Stomach (tissue), 9 donors: ENCODE results near the gene LRRN3. TPM values are rescaled to one million over a fixed set of nuclear protein-coding genes. Genes with fewer than 3 reads are reported as not detected.
A peak's percentile ranks its signal among the peaks of the same experiment; 100 is the strongest.

ENCODE experiments used
- DNase-seq, 2 donors: peaks; one replicate each; pipeline versions ENCODE4 v3.0.0 to v3.0.0-alpha.2; 2013 to 2019
- H3K27ac ChIP-seq, 5 donors: fragments of 200-600 bp in 4 of 5; sonication (generic) in 4 of 5; one replicate each; pipeline ENCODE4 v1.5.1; 2013 to 2019; ENCODE audit warnings: mild to moderate bottlenecking in 1 of 5, moderate library complexity in 1 of 5
- H3K27me3 ChIP-seq, 3 donors: fragments of 200-600 bp; sonication (generic); one replicate each; pipeline ENCODE4 v1.5.1; 2017 to 2019; ENCODE audit warnings: mixed run types in 1 of 3
- H3K36me3 ChIP-seq, 4 donors: fragments of 200-600 bp; sonication (generic); 1 replicate in 3 of 4; 2 replicates in 1 of 4; pipeline ENCODE4 v1.5.1; 2016 to 2019
- H3K4me1 ChIP-seq, 4 donors: fragments of 200-600 bp; sonication (generic); one replicate each; pipeline ENCODE4 v1.5.1; 2016 to 2019
- H3K4me3 ChIP-seq, 4 donors: fragments of 200-600 bp; sonication (generic) in 3 of 4; one replicate each; pipeline ENCODE4 v1.5.1; 2016 to 2019; ENCODE audit warnings: mild to moderate bottlenecking in 1 of 4
- H3K9me3 ChIP-seq, 4 donors: fragments of 200-600 bp; sonication (generic); one replicate each; pipeline ENCODE4 v1.5.1; 2016 to 2019
- EP300 ChIP-seq: sonication (generic); formaldehyde crosslinking; IDR thresholded peaks from one replicate; pipeline ENCODE4 v1.6.1; 2017; ENCODE audit warnings: antibody characterized with exemption
- POLR2A ChIP-seq, 4 donors: fragments of 450-650 bp; IDR thresholded peaks; one replicate each; pipeline ENCODE4 v1.6.1; 2016; ENCODE audit warnings: antibody characterized with exemption in 4 of 4, control low read depth in 2 of 4, mild to moderate bottlenecking in 1 of 4, moderate library complexity in 1 of 4
- POLR2AphosphoS5 ChIP-seq, 3 donors: sonication (generic); formaldehyde crosslinking; IDR thresholded peaks; one replicate each; pipeline ENCODE4 v1.6.1; 2016; ENCODE audit warnings: antibody characterized with exemption in 3 of 3
- WGBS, 5 donors: extraction: QIAGEN DNeasy Blood & Tissue Kit in 3 of 5; methylation state at CpG; one replicate each; pipeline versions ENCODE4 v1.1.5 to v1.1.7; 2013 to 2018; 5-methylcytosine and 5-hydroxymethylcytosine counted together
- intact Hi-C: fragments of 100-400 bp; cut with DNase I; formaldehyde crosslinking; loops from one replicate; pipeline ENCODE4 v1.15.1; 2023; ENCODE audit warnings: low total_unique reads
- polyA plus RNA-seq, 3 donors: library from polyadenylated mRNA; stranded (reverse); fragments of 200-250 nt; gene quantifications; one replicate each; pipeline ENCODE4 v1.2.3, GENCODE V29; 2013
- total RNA-seq, 5 donors: library from RNA; depleted of rRNA; stranded (reverse); fragments of >200 nt; gene quantifications; one replicate each; pipeline versions ENCODE4 v1.1.0 to v1.2.3, GENCODE V29; 2014 to 2016
- TF ChIP-seq, protein P1 (sequence below), 7 experiments: fragments of 450-650 bp in 4 of 7; fragments of 200-600 bp in 3 of 7; sonication (generic) in 3 of 7; IDR thresholded peaks; one replicate each; pipeline ENCODE4 v1.5.1; 2016 to 2019; ENCODE audit warnings: antibody characterized with exemption in 7 of 7, control low read depth in 2 of 7, mild to moderate bottlenecking in 1 of 7
- donor health status: healthy with polysubstance abuse.
- donor health status: Bipolar disorder and iron deficiency.
- donor health status: healthy.

LRRN3 gene
- total and polyA plus RNA-seq, 8 donors: 0.33 to 4.4 (median 0.61) TPM; not detected in 5

DNA sequence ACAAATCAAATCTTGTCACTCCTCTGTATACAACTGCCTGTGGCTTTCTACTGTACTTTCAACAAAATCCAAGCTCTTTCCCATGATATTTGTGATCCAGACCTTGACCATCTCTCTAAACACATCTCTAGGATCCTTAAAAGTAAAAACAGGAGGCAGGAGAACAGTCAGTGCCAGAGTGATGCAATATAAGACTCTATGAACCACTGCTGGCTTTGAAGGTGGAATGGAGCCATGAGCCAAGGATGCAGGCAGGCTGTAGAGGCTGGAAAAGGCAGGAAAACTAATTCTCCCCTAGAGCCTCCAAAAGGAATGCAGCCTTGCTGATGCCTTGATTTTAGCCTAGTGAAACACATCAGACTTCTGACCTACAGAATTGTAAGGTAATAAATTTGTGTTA, 45.5 kb upstream of the LRRN3 start:
- intact Hi-C loops: no loop called here
- DNase-seq: peak in 1 of 2 donors; percentile 22
- Histone ChIP-seq H3K36me3 (no peaks in the 10 kb centered on the region), H3K27ac (no peak overlapping the region), H3K9me3 (no peaks in the 10 kb centered on the region), H3K4me1 (peaks cover 0 to 8% (median 0%) of the 10 kb centered on the region in 4 donors), H3K27me3 (no peaks in the 10 kb centered on the region), H3K4me3 (no peak overlapping the region)
- TF ChIP-seq POLR2A (IDR thresholded peaks at IDR 0.05): no peak
- no peak for TF ChIP-seq POLR2AphosphoS5 (IDR thresholded peaks at IDR 0.05)
- TF ChIP-seq, protein P1, sequence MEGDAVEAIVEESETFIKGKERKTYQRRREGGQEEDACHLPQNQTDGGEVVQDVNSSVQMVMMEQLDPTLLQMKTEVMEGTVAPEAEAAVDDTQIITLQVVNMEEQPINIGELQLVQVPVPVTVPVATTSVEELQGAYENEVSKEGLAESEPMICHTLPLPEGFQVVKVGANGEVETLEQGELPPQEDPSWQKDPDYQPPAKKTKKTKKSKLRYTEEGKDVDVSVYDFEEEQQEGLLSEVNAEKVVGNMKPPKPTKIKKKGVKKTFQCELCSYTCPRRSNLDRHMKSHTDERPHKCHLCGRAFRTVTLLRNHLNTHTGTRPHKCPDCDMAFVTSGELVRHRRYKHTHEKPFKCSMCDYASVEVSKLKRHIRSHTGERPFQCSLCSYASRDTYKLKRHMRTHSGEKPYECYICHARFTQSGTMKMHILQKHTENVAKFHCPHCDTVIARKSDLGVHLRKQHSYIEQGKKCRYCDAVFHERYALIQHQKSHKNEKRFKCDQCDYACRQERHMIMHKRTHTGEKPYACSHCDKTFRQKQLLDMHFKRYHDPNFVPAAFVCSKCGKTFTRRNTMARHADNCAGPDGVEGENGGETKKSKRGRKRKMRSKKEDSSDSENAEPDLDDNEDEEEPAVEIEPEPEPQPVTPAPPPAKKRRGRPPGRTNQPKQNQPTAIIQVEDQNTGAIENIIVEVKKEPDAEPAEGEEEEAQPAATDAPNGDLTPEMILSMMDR (IDR thresholded peaks at IDR 0.05): no peak
- no peak for TF ChIP-seq EP300

DNA sequence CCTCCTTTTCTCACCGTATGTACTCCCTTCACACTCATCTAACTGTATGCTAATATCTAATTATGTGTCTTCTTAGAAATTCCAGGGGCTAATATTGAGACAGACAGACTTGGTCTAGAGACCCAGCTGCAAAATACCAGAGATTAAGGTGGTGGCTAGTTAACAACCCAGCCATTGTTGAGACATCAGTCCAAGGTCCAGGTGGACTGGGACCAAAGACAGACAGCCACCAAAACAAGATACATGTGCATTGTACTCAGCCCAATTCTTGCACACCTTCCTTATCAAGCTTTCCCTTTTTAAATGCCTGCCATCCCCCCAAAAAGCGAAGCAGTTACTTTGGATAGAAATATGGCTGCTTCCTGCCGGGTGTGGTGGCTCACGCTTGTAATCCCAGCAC, 43.3 kb upstream of the LRRN3 start:
- no peaks in the 10 kb centered on the region for H3K36me3 ChIP-seq

DNA sequence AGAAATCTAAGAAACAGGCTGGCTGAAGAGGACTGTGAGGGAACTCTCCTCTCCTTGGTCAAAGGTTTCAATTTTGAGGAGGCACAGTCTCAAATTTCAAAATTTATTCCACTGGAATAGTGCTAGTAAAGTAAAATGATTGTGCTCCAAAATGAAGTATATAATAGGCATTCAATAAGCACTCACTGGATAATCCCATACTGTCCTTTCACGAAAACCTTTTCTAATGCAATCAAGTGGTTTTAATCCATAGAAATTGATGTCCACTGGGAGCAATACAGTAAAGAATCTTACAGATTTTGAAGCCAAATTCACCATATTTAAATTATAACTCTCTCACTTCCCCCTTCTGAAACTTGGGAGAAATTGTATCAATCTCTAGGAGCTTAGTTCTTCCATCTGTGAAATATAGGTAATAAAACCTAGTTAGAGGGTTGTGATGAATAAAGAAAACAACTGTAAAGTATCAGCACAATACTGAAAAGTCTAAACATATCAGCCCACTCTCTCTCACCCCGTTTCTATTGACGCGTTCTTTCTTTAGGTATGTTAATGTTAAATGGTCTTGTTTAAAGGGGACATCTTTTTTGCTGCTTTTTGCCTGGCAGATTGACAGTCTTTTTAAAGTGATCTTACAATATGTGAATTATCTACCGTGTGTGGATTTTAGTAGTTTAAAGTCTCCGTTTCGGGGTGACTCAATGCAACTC, 40.8 kb upstream of the LRRN3 start:
- Histone ChIP-seq H3K27me3 (no peaks in the 10 kb centered on the region), H3K4me3 (no peak overlapping the region), H3K9me3 (no peaks in the 10 kb centered on the region), H3K4me1 (peaks cover 0 to 6% (median 0%) of the 10 kb centered on the region in 4 donors), H3K27ac (no peak overlapping the region), H3K36me3 (no peaks in the 10 kb centered on the region)
- intact Hi-C loops: no loop called here
- TF ChIP-seq, protein P1 (IDR thresholded peaks at IDR 0.05): no peak
- no peak for TF ChIP-seq POLR2A (IDR thresholded peaks at IDR 0.05)
- TF ChIP-seq POLR2AphosphoS5 (IDR thresholded peaks at IDR 0.05): no peak
- no peak for TF ChIP-seq EP300
- no peak for DNase-seq
- 75 to 83% (median 79%) methylated on average over 7 of the region's 7 CpGs for WGBS, 5 donors

More for the DNA sequence above, 43.3 kb upstream of the LRRN3 start:
- intact Hi-C loops: no loop called here
- Histone ChIP-seq H3K27ac (no peak overlapping the region), H3K27me3 (no peaks in the 10 kb centered on the region), H3K9me3 (no peaks in the 10 kb centered on the region), H3K4me3 (no peak overlapping the region), H3K4me1 (peaks cover 0 to 8% (median 0%) of the 10 kb centered on the region in 4 donors)
- WGBS, 5 donors: 96 to 98% (median 97%) methylated on average over 4 of the region's 4 CpGs
- TF ChIP-seq POLR2A (IDR thresholded peaks at IDR 0.05) (no peak), POLR2AphosphoS5 (IDR thresholded peaks at IDR 0.05) (no peak), EP300 (no peak)
- TF ChIP-seq, protein P1 (IDR thresholded peaks at IDR 0.05): no peak
- no peak for DNase-seq

DNA sequence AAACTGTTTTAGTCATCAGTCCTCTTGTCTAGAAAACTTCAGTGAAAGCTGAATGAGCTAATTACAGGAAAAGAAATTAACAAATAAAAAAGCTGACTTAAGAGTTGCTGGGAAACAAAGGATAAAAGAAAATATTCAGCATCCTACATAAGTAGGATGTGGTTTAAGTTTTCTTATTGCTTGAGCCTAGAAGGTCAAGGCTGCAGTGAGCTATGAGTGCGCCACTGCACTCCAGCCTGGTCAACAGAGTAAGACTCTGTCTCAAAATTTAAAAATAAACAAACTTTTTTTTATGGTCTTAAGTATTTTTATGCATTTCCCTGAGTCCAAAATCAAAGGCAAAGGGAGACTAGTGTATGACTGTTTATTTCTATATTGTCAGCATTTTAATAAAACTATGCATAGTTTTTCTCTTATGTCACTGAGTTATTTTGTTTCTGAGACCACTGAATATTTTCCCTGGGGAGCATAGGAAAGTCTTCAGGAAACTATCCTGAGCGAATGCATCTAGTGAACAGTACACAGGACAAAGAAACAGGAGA, 40.0 kb upstream of the LRRN3 start:
- 76 to 86% (median 83%) methylated on average over 2 of the region's 2 CpGs for WGBS, 5 donors
- no peaks in the 10 kb centered on the region for H3K27me3 ChIP-seq
- intact Hi-C loops: no loop called here
- TF ChIP-seq POLR2AphosphoS5 (IDR thresholded peaks at IDR 0.05): no peak
- TF ChIP-seq POLR2A (IDR thresholded peaks at IDR 0.05): no peak
- no peak for TF ChIP-seq EP300
- TF ChIP-seq, protein P1 (IDR thresholded peaks at IDR 0.05): no peak
- no peak overlapping the region for H3K27ac ChIP-seq
- no peaks in the 10 kb centered on the region for H3K36me3 ChIP-seq
- no peaks in the 10 kb centered on the region for H3K4me1 ChIP-seq
- no peak overlapping the region for H3K4me3 ChIP-seq
- H3K9me3 ChIP-seq: no peaks in the 10 kb centered on the region
- no peak for DNase-seq
